GM19463 (cell line): Measurements from ENCODE around the gene RAD51AP1.

Source experiments
- ATAC-seq: cut with Tn5 transposase; IDR thresholded peaks from one replicate; pipeline ENCODE4 v1.9.1; 2021; ENCODE audit warnings: mild to moderate bottlenecking, moderate library complexity; ENCODE audit not compliant: unreplicated experiment

The RAD51AP1 gene

GRCh38 chr12:4540638-4541037, 1.9 kb downstream of the RAD51AP1 start:
- ATAC-seq = no peak

GRCh38 chr12:4545195-4545594, 6.5 kb downstream of the RAD51AP1 start:
- ATAC-seq = no peak

DNA sequence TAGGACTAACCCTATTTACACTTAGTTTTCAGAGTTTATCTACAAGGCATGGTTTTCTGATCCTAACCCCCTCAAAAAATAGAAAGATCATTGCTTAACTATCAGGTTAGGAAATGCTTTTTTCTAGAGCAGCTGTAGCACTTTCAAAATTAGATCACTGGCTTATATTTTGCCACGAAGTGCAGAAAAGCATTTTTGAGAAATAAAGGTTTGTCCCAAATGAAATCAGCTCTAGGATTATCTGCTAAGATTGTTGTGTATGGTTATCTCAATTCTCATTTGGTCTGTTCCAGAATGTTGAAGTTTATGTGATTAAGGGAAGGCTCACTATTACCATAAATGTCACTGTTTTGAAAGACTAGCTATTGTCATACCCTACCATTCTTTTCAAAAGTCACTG, 13.5 kb downstream of the RAD51AP1 start:
- ATAC-seq = no peak

- no peak for ATAC-seq
Measured at GRCh38 chr12:4553943-4554342, 15.3 kb downstream of the RAD51AP1 start.

DNA sequence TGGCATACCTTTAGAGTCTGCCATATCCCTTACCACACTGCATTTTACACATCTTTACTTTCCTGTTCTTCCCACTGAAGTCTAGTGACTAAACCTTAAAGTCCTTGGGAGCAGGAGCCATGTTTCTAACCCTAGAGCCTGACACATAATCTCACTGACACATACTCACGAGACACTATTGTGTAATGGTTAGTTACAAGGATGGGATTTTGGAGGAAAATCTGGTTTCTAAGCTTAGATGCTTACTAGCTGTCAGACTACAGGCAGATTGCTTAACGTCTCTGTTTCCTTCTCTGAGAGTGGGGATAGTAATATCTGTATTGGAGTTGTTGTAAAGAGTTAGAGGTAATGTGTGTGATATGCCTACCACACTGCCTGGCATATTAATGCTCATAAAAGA, 17.1 kb downstream of the RAD51AP1 start:
- no peak for ATAC-seq

DNA sequence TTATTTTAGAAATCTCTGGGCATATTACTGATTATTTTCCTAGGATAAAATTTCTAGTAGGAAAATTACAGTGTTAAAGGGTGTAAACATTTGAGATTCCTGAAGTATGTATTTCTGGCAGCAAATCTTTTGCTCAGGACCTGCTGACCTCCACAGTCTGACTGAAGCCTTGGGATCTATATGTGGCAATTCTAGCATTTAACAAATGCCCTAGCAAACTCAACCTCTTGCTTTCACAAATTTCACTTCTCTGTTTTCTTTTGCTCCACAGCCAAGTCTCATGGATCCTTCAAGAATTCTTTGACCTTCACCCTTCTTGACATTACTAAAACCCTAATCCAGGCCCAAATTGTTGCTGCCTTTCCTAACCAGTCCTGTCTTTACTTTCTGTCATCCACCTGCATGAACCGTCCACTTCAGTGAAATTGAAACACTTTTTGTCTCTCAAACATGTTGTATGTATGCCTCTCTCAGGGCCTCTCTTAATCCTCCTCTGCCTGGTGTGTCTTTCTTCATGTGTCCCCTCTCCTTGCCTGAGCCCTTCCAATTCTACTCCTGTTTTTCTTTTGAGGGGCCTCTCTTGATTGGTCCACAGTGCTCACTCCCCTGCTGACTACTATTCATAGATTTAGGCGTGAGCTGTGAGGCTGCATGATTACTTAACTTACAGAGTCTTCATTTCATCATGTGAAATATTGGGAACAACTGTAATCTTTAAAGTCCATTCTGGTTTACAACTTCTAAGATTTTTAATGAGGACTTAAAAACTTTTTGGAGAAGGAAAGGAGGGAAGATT, 18.2 kb downstream of the RAD51AP1 start:
- no peak for ATAC-seq

- ATAC-seq = no peak
Measured at GRCh38 chr12:4557586-4557985, 18.9 kb downstream of the RAD51AP1 start.

GRCh38 chr12:4558171-4558570, 19.5 kb downstream of the RAD51AP1 start:
- no peak for ATAC-seq

DNA sequence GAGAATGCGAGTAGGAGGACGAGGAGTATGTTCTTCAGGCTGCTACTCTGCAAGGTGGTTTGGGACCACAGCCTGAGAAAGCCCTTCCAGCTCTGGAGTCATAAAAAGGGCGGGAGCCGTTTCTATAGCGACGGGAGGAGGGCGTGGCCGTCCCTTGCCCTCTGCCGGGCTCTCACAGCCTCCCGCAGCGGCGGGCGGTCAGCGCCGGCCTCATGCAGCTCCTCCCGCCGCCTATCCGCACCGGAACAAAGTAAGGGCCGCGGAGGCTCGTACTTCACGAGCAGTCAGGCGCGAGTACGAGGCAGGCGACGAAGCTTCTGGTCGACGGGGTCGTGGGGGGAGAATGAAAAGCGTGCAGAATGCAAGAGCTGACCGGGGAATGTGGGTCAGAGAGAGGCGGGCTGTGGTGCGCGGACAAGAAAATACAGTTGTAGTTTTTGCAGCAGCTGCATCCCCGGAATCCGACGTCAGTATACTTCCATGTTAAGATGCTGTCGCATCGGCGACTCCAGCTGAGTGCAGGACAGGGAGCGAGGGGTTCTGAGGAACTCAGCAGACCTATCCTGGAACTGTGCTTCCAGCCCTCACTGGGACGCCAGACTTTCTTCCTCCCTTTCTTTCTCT, 23.5 kb downstream of the RAD51AP1 start, which contains the start of gene DYRK4:
TSS of gene DYRK4 (plus strand) at position 175 of the 624 bp plus-strand sequence. CDS start at position 213, 38 bp downstream.
- ATAC-seq = no peak

- ATAC-seq = no peak
Measured at GRCh38 chr12:4563336-4563735, 24.6 kb downstream of the RAD51AP1 start.

GRCh38 chr12:4564818-4565217, 26.1 kb downstream of the RAD51AP1 start:
- ATAC-seq = no peak

- ATAC-seq = no peak
Measured at GRCh38 chr12:4566474-4566873, 27.8 kb downstream of the RAD51AP1 start.

DNA sequence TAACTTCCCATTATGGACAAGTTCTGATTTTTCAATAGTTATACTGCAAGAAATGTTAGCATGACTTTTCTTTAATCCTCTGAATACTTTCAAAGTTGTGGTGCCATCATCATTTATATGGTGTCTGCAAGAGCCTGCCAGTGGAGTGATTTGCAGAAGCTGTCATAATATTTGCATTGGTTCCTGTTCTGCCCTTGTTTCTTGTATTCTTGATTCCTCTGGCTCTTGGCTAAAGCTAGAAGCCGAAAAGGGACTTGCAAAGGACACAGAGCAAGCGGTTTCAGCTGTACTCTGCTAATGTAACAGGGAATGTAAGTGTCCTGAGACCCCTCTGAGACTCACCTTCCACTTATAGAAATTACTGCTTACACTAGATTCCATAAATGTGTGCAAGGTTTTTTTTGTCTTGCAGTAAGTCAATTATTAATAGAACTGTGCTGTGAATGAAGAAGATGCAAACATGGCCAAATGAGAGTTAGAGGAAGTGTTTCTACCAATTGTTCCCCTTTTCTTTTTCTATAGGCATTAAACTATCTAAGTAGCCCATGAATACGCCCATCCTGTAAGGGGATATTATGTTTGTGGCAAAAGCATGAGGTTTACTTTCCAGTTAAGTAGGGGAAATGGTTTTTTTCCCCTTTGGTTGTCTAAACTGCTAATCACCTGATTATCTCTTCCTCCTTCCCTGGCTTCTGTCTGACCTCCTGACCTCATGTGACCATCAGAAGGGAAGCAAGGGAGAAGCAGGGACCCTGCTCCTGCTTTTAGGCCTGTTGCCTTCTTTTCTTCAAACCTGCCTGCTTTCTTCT, 28.6 kb downstream of the RAD51AP1 start:
- ATAC-seq = peak; percentile 62

- no peak for ATAC-seq
Measured at GRCh38 chr12:4569261-4569660, 30.6 kb downstream of the RAD51AP1 start.

GRCh38 chr12:4572680-4573079, 34.0 kb downstream of the RAD51AP1 start:
- ATAC-seq = no peak

DNA sequence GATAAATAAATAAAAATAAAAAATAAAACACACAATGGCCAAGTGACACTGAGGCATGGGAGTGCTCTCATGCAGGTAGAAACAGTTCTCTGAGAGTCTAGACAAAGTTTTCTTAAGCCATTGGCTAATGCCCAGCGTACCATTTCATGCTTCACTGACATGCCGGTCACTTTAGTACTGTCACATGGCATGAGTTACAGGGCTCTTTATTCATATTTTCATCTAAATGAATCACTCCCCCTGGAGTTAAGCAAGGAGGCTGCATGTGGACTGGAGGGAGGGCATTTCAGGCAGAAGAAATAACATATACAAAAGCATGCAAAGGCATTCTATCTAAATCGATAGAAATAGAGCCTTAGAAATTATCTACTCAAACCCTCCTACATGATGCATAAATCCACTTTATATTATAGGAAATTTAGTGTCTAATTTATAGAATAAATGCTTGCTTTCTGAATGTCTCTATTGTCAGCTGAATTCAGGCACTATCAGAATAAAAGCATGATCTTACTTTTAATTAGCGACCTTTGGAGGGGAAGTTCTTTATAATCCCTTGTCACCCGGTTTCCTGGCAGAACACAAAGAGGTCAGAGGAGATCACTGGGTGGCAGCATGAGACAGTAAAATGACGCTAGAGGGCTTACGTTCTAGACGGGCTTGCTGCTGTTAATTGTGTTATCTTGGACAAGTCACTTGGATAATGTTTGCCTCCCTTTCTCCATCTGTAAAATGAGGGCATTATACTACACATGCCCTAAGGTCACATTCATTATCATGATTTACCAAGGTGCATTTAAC, 40.8 kb downstream of the RAD51AP1 start:
- no peak for ATAC-seq

DNA sequence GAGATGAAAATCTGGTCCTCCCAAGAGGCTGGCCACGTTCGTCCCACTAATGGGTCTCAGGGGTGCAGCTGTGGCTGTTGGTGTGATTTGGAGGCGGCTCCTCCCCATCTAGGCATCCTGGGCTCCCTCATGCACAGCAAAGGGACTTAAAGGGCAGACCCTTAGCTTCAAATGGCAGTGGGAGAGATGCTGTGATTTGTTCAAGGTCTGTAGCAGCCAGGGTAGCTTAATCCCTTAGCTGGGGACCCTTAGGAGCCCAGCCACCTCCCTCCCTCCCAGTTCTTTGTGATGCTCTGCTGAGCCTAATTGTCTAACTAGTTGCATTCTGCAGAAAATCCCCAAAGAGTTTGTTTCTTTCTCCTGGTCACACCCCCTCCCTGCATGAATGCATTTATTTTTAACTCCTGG, 41.6 kb downstream of the RAD51AP1 start:
- no peak for ATAC-seq

- ATAC-seq = no peak
Measured at GRCh38 chr12:4584281-4584680, 45.6 kb downstream of the RAD51AP1 start.

DNA sequence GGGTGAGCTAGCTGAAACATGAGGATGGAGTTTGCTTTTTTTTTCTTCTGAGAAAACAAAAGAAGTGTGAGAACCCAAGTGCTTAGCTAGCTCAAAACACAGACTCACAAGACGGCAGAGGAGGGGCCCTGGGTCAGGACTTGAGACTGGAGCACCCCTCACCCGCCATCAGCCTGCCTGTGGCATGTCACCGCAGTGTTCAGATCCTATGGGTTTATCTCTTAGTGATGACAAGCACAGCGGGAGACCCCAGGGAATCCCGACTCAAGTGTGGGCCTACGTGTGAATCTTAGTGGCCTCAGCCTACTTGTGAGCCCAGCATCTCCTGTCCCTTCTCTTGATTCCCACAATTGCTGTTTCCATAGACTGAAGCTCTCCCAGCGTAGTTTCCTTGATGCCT, 46.2 kb downstream of the RAD51AP1 start:
- ATAC-seq = no peak

DNA sequence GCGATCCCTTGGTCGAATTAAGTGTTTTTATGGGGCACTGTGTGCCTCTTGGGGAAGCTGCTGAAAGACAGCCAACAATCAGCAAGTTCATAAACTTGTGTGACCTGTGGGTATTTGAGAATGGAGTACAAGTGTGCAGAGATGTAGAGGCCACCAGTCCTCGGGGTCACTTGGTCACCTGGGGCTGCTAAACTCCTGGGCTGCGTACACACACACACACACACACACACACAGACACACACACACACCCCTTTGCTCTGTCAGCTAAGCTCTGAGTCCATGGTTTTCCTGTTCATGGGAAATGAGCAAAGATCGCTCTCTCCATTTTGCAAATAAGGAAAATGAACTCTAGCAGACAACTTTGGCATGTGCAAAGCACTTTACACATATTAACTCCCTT, 47.8 kb downstream of the RAD51AP1 start:
- no peak for ATAC-seq

- no peak for ATAC-seq
Measured at GRCh38 chr12:4587108-4587507, 48.4 kb downstream of the RAD51AP1 start.
